ENCODE results near the gene ADRA2C.

The ADRA2C gene

GRCh38 chr4:3760841-3761240 lies 5.3 kb upstream of the ADRA2C start:
- DNase-seq (ENCODE audit: low read depth in 2 of 2): no peak

DNA sequence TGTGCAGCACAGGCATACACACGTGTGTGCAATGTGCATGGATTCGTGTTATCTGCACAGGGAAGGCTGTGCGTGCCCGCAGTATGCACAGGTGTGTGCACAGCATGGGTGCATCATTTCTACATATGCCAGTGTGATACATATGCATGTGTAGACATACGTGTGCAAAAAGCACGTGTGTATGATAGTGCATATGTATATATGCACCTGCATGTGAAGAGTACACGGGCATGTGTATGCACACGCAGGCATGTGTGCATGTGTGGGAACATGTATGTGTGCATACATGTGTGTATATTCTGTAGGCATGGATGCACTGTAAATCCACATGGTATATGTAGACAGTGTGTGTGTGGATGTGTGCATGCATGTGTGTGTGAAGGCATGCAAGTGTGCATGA lies 3.9 kb upstream of the ADRA2C start:
- no peak for DNase-seq (ENCODE audit: low read depth in 2 of 2)

- DNase-seq (ENCODE audit: low read depth in 2 of 2): no peak
These were observed 3.2 kb upstream of the ADRA2C start for GRCh38 chr4:3762753-3763549.

DNA sequence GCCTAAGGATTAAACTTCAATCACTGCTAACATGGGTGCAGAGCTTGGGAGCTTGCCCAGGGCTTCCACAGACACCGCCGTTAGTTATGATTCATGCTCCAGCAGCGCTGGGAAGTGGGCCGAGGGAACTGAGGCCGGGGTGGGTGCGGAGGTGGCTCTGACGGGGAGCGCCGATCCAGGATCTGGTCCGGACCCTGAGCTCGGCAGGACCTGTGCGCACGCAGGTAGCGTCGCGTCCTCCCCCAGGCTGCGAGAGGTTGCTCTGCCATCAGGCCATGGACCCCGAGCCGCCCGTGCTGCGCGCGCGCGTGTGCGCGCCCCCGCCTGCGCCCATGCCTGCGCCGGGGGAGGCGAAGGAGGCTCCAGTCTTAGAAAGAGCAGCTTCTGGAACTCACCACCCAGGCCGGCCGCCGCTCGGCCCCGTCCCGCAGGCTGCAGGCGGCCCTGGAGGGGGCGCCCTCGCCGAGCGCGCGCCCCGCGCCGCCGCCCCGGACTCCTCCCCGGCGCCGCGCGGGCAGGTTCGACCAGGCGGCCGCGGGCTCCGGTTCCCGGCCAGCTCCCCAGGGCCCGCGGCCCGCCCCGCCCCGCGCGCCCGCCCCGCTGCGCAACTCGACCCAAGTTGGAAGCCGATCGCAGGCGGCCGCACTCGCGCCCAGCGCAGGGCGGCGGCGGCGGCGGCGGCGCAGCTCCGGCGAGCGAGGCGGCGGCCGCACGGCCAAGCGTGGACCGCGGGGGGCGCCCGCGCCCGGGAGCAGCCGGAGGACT lies 732 bp upstream of the ADRA2C start:
- DNase-seq (ENCODE audit: low read depth in 2 of 2): no peak

- no peak for DNase-seq (ENCODE audit: low read depth in 2 of 2)
These were observed 792 bp downstream of the ADRA2C start for GRCh38 chr4:3766785-3767569.

GRCh38 chr4:3767570-3768288 lies 1.5 kb downstream of the ADRA2C start:
- DNase-seq (ENCODE audit: low read depth in 2 of 2): no peak

GRCh38 chr4:3768842-3769641 lies 2.9 kb downstream of the ADRA2C start:
- DNase-seq (ENCODE audit: low read depth in 2 of 2): no peak

DNA sequence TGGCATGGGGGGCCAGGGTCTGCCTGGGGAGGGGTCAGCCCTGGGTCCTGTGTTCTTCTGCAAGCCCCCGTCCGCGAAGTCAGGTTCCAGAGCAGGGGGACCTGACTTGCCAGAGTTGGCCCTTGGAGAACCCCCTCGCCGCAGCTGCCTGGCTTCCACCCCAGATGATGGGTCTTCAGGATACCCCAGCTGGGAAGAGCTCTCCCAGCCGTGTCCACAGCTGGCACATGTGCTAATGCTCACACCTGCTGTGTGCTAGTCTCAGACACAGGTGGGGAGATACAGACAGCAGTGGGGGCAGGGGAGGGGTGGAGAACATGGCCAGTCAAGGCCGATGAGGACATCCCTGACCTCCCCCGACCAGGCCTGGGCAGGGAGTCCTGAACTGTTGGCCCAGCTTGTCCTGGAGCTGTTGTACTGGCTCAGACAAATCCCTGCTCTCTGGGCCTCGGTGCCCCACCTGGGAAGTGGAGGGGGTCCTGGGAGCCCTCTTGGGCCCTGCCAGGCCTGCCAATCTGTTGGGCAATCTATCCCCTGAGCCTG lies 3.5 kb downstream of the ADRA2C start:
- DNase-seq (ENCODE audit: low read depth in 2 of 2): no peak

DNA sequence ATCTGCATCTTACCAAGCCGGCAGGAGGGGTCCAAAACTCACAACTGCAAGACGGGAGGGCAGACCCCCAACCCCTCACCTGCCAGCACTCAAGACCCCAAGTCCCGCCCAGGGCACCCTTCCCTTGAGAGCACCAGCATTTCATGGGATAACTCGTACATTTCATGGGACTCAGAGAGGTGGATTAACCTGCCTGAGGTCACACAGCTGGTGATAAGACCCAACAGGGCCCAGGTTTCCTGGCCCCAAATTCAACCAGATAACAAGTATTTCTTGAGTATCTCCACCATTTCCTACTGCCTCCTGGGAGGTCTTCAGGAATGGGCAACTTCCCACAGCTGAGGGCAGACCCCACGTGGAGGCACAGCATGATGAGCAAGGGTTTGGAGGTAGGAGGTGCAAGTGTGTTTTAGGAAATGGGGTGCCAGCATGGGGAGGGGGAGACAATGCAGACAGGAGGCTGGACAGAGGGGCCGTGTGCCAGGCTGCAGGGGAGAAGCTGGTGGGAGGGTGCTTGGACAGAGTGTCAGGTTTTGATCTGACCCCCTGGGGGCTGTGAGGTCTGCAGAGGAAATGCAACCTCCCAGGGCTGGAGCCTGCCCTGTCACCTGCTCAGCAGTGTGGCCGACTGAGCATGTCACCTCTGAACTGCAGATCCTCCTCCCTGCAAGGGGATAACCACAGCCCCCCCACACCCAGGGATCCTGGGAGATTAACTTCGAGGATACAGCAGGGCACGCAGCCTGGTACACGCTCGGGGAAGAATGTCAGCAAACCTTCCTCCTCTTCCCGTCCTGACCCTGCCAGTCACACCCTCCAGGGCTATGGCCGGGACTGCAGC lies 4.4 kb downstream of the ADRA2C start:
- no peak for DNase-seq (ENCODE audit: low read depth in 2 of 2)

GRCh38 chr4:3771164-3771809 lies 5.1 kb downstream of the ADRA2C start:
- DNase-seq (ENCODE audit: low read depth in 2 of 2): no peak

- DNase-seq (ENCODE audit: low read depth in 2 of 2): no peak
These were observed 5.8 kb downstream of the ADRA2C start for GRCh38 chr4:3771939-3772495.

DNA sequence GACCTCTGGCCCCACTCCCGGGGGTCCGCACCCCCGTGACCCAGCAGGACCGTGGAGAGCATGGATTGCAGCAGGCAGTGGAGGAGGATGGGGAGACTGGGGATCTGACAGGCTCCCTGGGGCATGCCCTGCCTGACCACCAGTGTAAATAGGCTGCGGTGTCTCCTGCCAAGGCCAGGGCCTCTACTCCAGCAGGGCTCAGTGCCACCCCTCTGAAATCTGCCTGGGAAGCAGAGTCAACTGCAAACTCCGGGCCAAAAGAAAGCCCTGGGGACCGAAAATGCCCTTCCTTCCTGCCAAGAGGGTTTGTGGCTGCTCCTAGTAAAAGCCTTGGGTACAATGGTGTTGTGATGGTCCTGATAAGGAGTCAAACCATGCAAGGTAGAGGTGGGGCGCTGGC lies 6.4 kb downstream of the ADRA2C start:
- DNase-seq (ENCODE audit: low read depth in 2 of 2): no peak

DNA sequence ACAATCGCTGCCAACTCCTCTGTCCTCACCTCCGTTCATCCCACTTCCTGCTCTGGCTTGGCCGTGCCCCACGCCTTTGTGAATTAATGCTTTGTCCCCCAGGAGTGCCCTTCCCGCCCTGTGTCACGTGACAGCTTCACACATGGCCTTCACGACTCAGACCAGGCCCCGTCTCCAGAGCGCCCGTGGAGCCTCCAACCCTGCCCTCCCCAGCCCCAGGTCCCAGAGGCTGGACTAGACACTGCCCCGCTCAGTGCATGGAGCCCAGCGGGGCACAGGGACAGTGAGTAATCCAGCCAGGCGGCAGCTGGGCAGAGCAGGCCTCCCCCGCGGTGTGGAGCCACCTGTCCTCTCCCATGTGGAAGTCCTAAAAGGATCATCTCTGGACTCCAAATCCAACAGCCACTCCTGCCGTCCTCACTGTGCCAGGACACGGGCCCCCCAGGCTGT lies 7.4 kb downstream of the ADRA2C start:
- DNase-seq (ENCODE audit: low read depth in 2 of 2): no peak

GRCh38 chr4:3774253-3774883 lies 8.2 kb downstream of the ADRA2C start:
- no peak for DNase-seq (ENCODE audit: low read depth in 2 of 2)

DNA sequence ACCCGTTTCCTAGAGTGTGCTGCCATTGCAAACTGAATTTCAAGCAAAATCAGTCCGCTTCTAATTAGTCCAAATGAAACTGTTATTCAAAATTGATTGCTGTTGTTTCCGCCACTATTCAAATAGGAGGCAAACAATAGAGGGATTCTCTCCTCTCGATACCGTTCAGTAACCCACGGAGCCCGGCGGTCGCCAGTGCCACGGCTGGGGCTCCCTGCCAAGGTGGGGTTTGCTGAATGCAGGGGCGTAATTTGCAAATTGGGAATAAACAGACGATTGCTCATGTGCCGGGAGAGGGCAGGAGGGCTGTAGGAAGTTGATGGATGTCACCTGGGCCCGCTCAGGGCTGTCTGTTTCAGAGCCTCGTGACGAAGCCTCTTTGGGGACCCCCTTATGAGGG lies 8.8 kb downstream of the ADRA2C start:
- DNase-seq (ENCODE audit: low read depth in 2 of 2): no peak

- DNase-seq (ENCODE audit: low read depth in 2 of 2): no peak
These were observed 9.4 kb downstream of the ADRA2C start for GRCh38 chr4:3775576-3775975.

- no peak for DNase-seq (ENCODE audit: low read depth in 2 of 2)
These were observed 10.2 kb downstream of the ADRA2C start for GRCh38 chr4:3776166-3777032.

All from stimulated activated CD4-positive, alpha-beta T cell treated with anti-CD3 and anti-CD28 coated beads, Interleukin-1b, Interleukin-23, amount 100 ng/mL, for 4 hours (primary cell).